IMR-90 (cell line): Measurements from ENCODE around the gene AUTS2. TPM values are rescaled to one million over a fixed set of nuclear protein-coding genes. Genes with fewer than 3 reads are reported as not detected.

Experiments
- ATAC-seq: fragments of 200-7000 bp; cut with Tn5 transposase; 2 replicates; pipeline ENCODE4 v1.9.1; 2020; ENCODE audit warnings: low read depth, mild to moderate bottlenecking, moderate library complexity
- BruUV-seq: library from RNA; stranded (reverse); fragments of 400-500 nt; replicated peaks from 2 replicates; lab custom pipeline; 2021; lab: Mats Ljungman, UMichigan
- CTCF ChIA-PET: fragments of 300-600 bp; formaldehyde crosslinking; extraction: SDS; loops from one replicate; lab custom pipeline; 2021; ENCODE audit warnings: antibody characterized with exemption; lab: Yijun Ruan, JAX
- POLR2A ChIA-PET: fragments of 300-600 bp; sonication (Branson Sonifier 250); formaldehyde crosslinking; loops from one replicate; lab custom pipeline; 2022; ENCODE audit warnings: antibody characterized with exemption; ENCODE audit not compliant: unreplicated experiment; lab: Charles Lee
- DNase-seq: peaks from one replicate; pipeline ENCODE4 v3.0.0; 2013
- H2AFZ ChIP-seq: replicated peaks from 2 replicates; pipeline ENCODE3; 2013; ENCODE audit warnings: low read length, mild to moderate bottlenecking; ENCODE audit not compliant: poor library complexity
- H2AK5ac ChIP-seq: 2 replicates; pipeline ENCODE4 v1.6.1; 2013; ENCODE audit warnings: low read depth, low read length, inconsistent platforms
- H2AK9ac ChIP-seq: replicated peaks from 2 replicates; pipeline ENCODE3; 2013; ENCODE audit warnings: mild to moderate bottlenecking, low read depth, low read length, moderate library complexity; ENCODE audit not compliant: poor library complexity
- H2BK120ac ChIP-seq: 2 replicates; pipeline ENCODE4 v1.6.1; 2013; ENCODE audit warnings: low read depth, low read length, inconsistent platforms
- H2BK15ac ChIP-seq: 3 replicates; pipeline ENCODE4 v1.6.1; 2013; ENCODE audit warnings: low read depth, low read length, inconsistent platforms
- H2BK20ac ChIP-seq: 2 replicates; pipeline ENCODE4 v1.6.1; 2013; ENCODE audit warnings: low read depth, mild to moderate bottlenecking, inconsistent platforms, low read length, moderate library complexity
- H2BK5ac ChIP-seq: 2 replicates; pipeline ENCODE4 v1.6.1; 2013; ENCODE audit warnings: mild to moderate bottlenecking, low read depth, low read length, inconsistent platforms; ENCODE audit not compliant: poor library complexity, severe bottlenecking
- H3K14ac ChIP-seq: replicated peaks from 2 replicates; pipeline ENCODE4 v1.6.1; 2013; ENCODE audit warnings: low read depth, low read length, inconsistent platforms
- H3K18ac ChIP-seq: 2 replicates; pipeline ENCODE4 v1.6.1; 2013; ENCODE audit warnings: low read depth, low read length, control low read depth
- H3K23ac ChIP-seq: 2 replicates; pipeline ENCODE4 v1.6.1; 2013; ENCODE audit warnings: low read depth, low read length, inconsistent platforms
- H3K27ac ChIP-seq: 2 replicates; pipeline ENCODE4 v1.5.1; 2013; ENCODE audit warnings: mild to moderate bottlenecking, control low read depth, low read length; ENCODE audit not compliant: insufficient read depth
- H3K27me3 ChIP-seq: 2 replicates; pipeline ENCODE4 v1.6.1; 2013; ENCODE audit warnings: low read length; ENCODE audit not compliant: control insufficient read depth, insufficient read depth
- H3K36me3 ChIP-seq: 2 replicates; pipeline ENCODE4 v1.6.1; 2013; ENCODE audit warnings: low read length, mixed read lengths; ENCODE audit not compliant: control insufficient read depth, insufficient read depth
- H3K4ac ChIP-seq: 2 replicates; pipeline ENCODE4 v1.6.1; 2013; ENCODE audit warnings: low read depth, low read length, inconsistent platforms
- H3K4me1 ChIP-seq: 2 replicates; pipeline ENCODE4 v1.6.1; 2013; ENCODE audit warnings: low read length, mixed read lengths; ENCODE audit not compliant: control insufficient read depth, insufficient read depth
- H3K4me2 ChIP-seq: 2 replicates; pipeline ENCODE4 v1.6.1; 2013; ENCODE audit warnings: low read depth, mild to moderate bottlenecking, control low read depth, low read length, moderate library complexity
- H3K4me3 ChIP-seq: 2 replicates; pipeline ENCODE4 v1.5.1; 2013; ENCODE audit warnings: low read depth, mild to moderate bottlenecking, control low read depth, low read length, moderate library complexity; ENCODE audit not compliant: insufficient read depth
- H3K56ac ChIP-seq: 2 replicates; pipeline ENCODE4 v1.6.1; 2013; ENCODE audit warnings: low read length, inconsistent platforms; ENCODE audit not compliant: insufficient read depth; ENCODE audit errors: extremely low read depth
- H3K79me1 ChIP-seq, 2 experiments: 2 replicates each; pipeline ENCODE4 v1.6.1; 2013; ENCODE audit warnings: low read length in 2 of 2, inconsistent platforms in 1 of 2, low read depth in 1 of 2
- H3K9ac ChIP-seq: 2 replicates; pipeline ENCODE4 v1.6.1; 2013; ENCODE audit warnings: low read depth, low read length, control low read depth
- H3K9me1 ChIP-seq: 2 replicates; pipeline ENCODE4 v1.6.1; 2013; ENCODE audit warnings: low read length, inconsistent platforms; ENCODE audit not compliant: insufficient read depth
- H3K9me3 ChIP-seq: 2 replicates; pipeline ENCODE4 v1.6.1; 2013; ENCODE audit warnings: low read length; ENCODE audit not compliant: control insufficient read depth, insufficient read depth
- H4K20me1 ChIP-seq: 2 replicates; pipeline ENCODE4 v1.6.1; 2013; ENCODE audit warnings: low read length, inconsistent platforms; ENCODE audit not compliant: insufficient read depth
- H4K5ac ChIP-seq: 2 replicates; pipeline ENCODE4 v1.6.1; 2013; ENCODE audit warnings: mild to moderate bottlenecking, low read depth, low read length, control low read depth
- H4K8ac ChIP-seq, 2 experiments: 2 replicates each; pipeline ENCODE4 v1.6.1; 2013; ENCODE audit warnings: low read depth in 2 of 2, low read length in 2 of 2, control low read depth in 1 of 2, inconsistent platforms in 1 of 2
- H4K91ac ChIP-seq: 2 replicates; pipeline ENCODE4 v1.6.1; 2013; ENCODE audit warnings: low read depth, low read length, inconsistent platforms; ENCODE audit not compliant: insufficient read depth
- BHLHE40 ChIP-seq: fragments of 150-350 bp; IDR thresholded peaks from 2 replicates; pipeline ENCODE4 v1.6.1; 2016; ENCODE audit warnings: mild to moderate bottlenecking, low read depth, low read length
- CEBPB ChIP-seq: IDR thresholded peaks from 2 replicates; pipeline ENCODE4 v1.6.1; 2012; ENCODE audit warnings: low read depth, low read length, improper control_type of control experiment
- CHD1 ChIP-seq: IDR thresholded peaks from 2 replicates; pipeline ENCODE4 v1.6.1; 2012; ENCODE audit warnings: low read depth, low read length, improper control_type of control experiment
- CTCF ChIP-seq: conservative IDR thresholded peaks from 2 replicates; pipeline ENCODE4 v1.5.1; 2012; ENCODE audit warnings: mild to moderate bottlenecking, low read depth, low read length, improper control_type of control experiment
- ELK1 ChIP-seq: fragments of 150-350 bp; IDR thresholded peaks from 2 replicates; pipeline ENCODE4 v1.6.1; 2016; ENCODE audit warnings: low read depth, mild to moderate bottlenecking, low read length, moderate library complexity, borderline replicate concordance
- FOS ChIP-seq: fragments of 150-350 bp; IDR thresholded peaks from 2 replicates; pipeline ENCODE4 v1.6.1; 2016; ENCODE audit warnings: low read depth, low read length
- MAFK ChIP-seq: IDR thresholded peaks from 2 replicates; pipeline ENCODE4 v1.6.1; 2012; ENCODE audit warnings: low read depth, low read length, improper control_type of control experiment
- MAZ ChIP-seq: IDR thresholded peaks from 2 replicates; pipeline ENCODE4 v1.6.1; 2012; ENCODE audit warnings: low read depth, mild to moderate bottlenecking, low read length, improper control_type of control experiment, moderate library complexity, borderline replicate concordance
- MXI1 ChIP-seq: IDR thresholded peaks from 2 replicates; pipeline ENCODE4 v1.6.1; 2012; ENCODE audit warnings: low read depth, mild to moderate bottlenecking, low read length, moderate library complexity, borderline replicate concordance
- NFE2L2 ChIP-seq: fragments of 150-350 bp; IDR thresholded peaks from 2 replicates; pipeline ENCODE4 v1.6.1; 2016; ENCODE audit warnings: low read depth, mild to moderate bottlenecking, low read length
- POLR2A ChIP-seq: IDR thresholded peaks from 2 replicates; pipeline ENCODE4 v1.6.1; 2012; ENCODE audit warnings: mild to moderate bottlenecking, low read depth, low read length
- RAD21 ChIP-seq: IDR thresholded peaks from 2 replicates; pipeline ENCODE4 v1.6.1; 2012; ENCODE audit warnings: low read length, improper control_type of control experiment
- RCOR1 ChIP-seq: IDR thresholded peaks from 2 replicates; pipeline ENCODE4 v1.6.1; 2012; ENCODE audit warnings: mild to moderate bottlenecking, low read length, improper control_type of control experiment; ENCODE audit not compliant: insufficient replicate concordance
- RFX5 ChIP-seq: IDR thresholded peaks from 2 replicates; pipeline ENCODE4 v1.8.0; 2012; ENCODE audit warnings: low read depth, mild to moderate bottlenecking, low read length, moderate library complexity
- SMC3 ChIP-seq: fragments of 150-350 bp; IDR thresholded peaks from 2 replicates; pipeline ENCODE4 v1.6.1; 2016; ENCODE audit warnings: low read depth, mild to moderate bottlenecking, antibody characterized with exemption, low read length, moderate library complexity
- USF2 ChIP-seq: fragments of 150-350 bp; IDR thresholded peaks from 2 replicates; pipeline ENCODE4 v1.6.1; 2017; ENCODE audit warnings: mild to moderate bottlenecking, antibody characterized with exemption, low read length, low read depth
- WGBS, 2 experiments: methylation state at CpG; one replicate each; pipeline versions ENCODE4 v1.1.5 to v1.1.7; 2013; ENCODE audit warnings: missing lambda C conversion rate in 2 of 2; ENCODE audit not compliant: insufficient read length in 1 of 2; ENCODE audit errors: extremely low coverage in 2 of 2; 5-methylcytosine and 5-hydroxymethylcytosine counted together
- dilution Hi-C: fragments of 300-500 bp; cut with HindIII; formaldehyde crosslinking; loops from one replicate; pipeline ENCODE4 v1.14.3; 2018; ENCODE audit warnings: low sequenced_read_pairs; ENCODE audit not compliant: unreplicated experiment
- in situ Hi-C: fragments of 300-500 bp; cut with MboI; formaldehyde crosslinking; loops from 3 replicates; pipeline ENCODE4 v1.14.3; 2019; ENCODE audit warnings: low sequenced_read_pairs, inconsistent platforms, mixed read lengths
- intact Hi-C: fragments of 100-400 bp; cut with micrococcal nuclease; formaldehyde crosslinking; loops from 2 replicates; pipeline ENCODE4 v1.10.0; 2022
- polyA plus RNA-seq, 3 experiments: library from polyadenylated mRNA; depleted of rRNA; stranded (reverse); fragments of >200 nt; gene quantifications; 2 replicates each; pipeline ENCODE4 v1.2.3, GENCODE V29; 2012; ENCODE audit warnings: low replicate concordance in 1 of 3
- total RNA-seq: library from RNA; depleted of rRNA; stranded (reverse); fragments of >200 nt; gene quantifications from 2 replicates; pipeline ENCODE4 v1.2.3, GENCODE V29; 2012

The AUTS2 gene
- total and polyA plus RNA-seq, 2 of the 4 experiments (the other 2 are of a cell fraction), result 0.90 to 3.0 TPM

GRCh38 chr7:70586822-70587221, 988.5 kb downstream of the AUTS2 start:
- in situ Hi-C loops, result no loop called here
- Histone ChIP-seq H3K27me3 (no peaks in the 10 kb centered on the region; the same call in 1 of the 2 replicates), H2BK5ac (no peak overlapping the region), H2BK15ac (no peak overlapping the region), H3K18ac (no peak overlapping the region), H4K20me1 (no peaks in the 10 kb centered on the region), H3K9me3 (no peaks in the 10 kb centered on the region), H3K4me3 (no peak overlapping the region), H3K23ac (no peak overlapping the region), H3K4me2 (no peak overlapping the region), H2AFZ (no peak overlapping the region), H3K79me1 (no peaks in the 10 kb centered on the region), H3K9ac (no peak overlapping the region), H3K36me3 (no peaks in the 10 kb centered on the region), H3K4me1 (no peaks in the 10 kb centered on the region), H3K4ac (no peak overlapping the region), H3K14ac (no peak overlapping the region), H2BK20ac (no peak overlapping the region), H2AK9ac (no peak overlapping the region), H4K91ac (no peak overlapping the region), H4K8ac (no peak overlapping the region), H3K9me1 (no peaks in the 10 kb centered on the region), H3K27ac (no peak overlapping the region), H3K56ac (no peak overlapping the region), H4K5ac (no peak overlapping the region), H2BK120ac (no peak overlapping the region), H2AK5ac (no peak overlapping the region)
- TF ChIP-seq MAFK, result no peak
- TF ChIP-seq BHLHE40, result no peak
- TF ChIP-seq POLR2A, result no peak
- no peak for TF ChIP-seq RAD21
- TF ChIP-seq RFX5, result no peak
- TF ChIP-seq ELK1, result no peak
- TF ChIP-seq MAZ, result no peak
- TF ChIP-seq CTCF, result no peak
- TF ChIP-seq USF2, result no peak
- no peak for TF ChIP-seq CHD1
- no peak for TF ChIP-seq CEBPB
- TF ChIP-seq MXI1, result no peak
- TF ChIP-seq SMC3, result no peak
- TF ChIP-seq FOS, result no peak
- no peak for TF ChIP-seq NFE2L2
- no peak for TF ChIP-seq RCOR1
- dilution Hi-C loops, result no loop called here
- DNase-seq, result no peak
- no TSS peak for BruUV-seq
- ATAC-seq, result peak; percentile 63
- intact Hi-C loops, result no loop called here
- CTCF ChIA-PET, result no interaction called here
- POLR2A ChIA-PET, result no interaction called here
- no CpG with 5 or more reads among the region's 1 CpG for WGBS, 2 experiments
